HCT116 (cell line): Measurements from ENCODE around the gene TBX15. TPM values are rescaled to one million over a fixed set of nuclear protein-coding genes. Genes with fewer than 3 reads are reported as not detected.

Source experiments
- ATAC-seq: fragments of 200-7000 bp; cut with Tn5 transposase; 2 replicates; pipeline ENCODE4 v1.9.1; 2020; ENCODE audit warnings: mild to moderate bottlenecking, moderate library complexity
- BruUV-seq: library from RNA; stranded (reverse); fragments of 400-500 nt; replicated peaks from 2 replicates; lab custom pipeline; 2021; lab: Mats Ljungman, UMichigan
- CTCF ChIA-PET: fragments of 300-600 bp; sonication (Branson Sonifier 250); formaldehyde crosslinking; loops from one replicate; lab custom pipeline; 2021; ENCODE audit warnings: antibody characterized with exemption; lab: Charles Lee
- POLR2A ChIA-PET: fragments of 300-600, 350-600 bp; sonication (Branson Sonifier 250); formaldehyde crosslinking; loops from one replicate; lab custom pipeline; 2021; ENCODE audit warnings: antibody characterized with exemption; lab: Charles Lee
- RAD21 ChIA-PET, 2 experiments: fragments of 300-600 bp; sonication (Branson Sonifier 250); formaldehyde crosslinking; loops; one replicate each; lab custom pipeline; 2023; ENCODE audit warnings: low total read pairs in 2 of 2; ENCODE audit not compliant: uncharacterized antibody in 2 of 2, unreplicated experiment in 2 of 2, low non-redundant PET in 1 of 2; lab: Charles Lee
- DNase-seq: peaks from one replicate; pipeline ENCODE4 v3.0.0-alpha.2; 2010; ENCODE audit warnings: low read depth, low spot score
- H2AFZ ChIP-seq: fragments of 200-600 bp; shearing (Covaris generic), sonication (generic); 2 replicates; pipeline ENCODE4 v1.6.1; 2017; ENCODE audit warnings: low read depth, mixed run types, mixed read lengths, antibody characterized with exemption, low read length; ENCODE audit not compliant: poor library complexity, severe bottlenecking
- H3K27ac ChIP-seq: 2 replicates; pipeline ENCODE4 v1.5.1; 2012; ENCODE audit warnings: low read depth, low read length
- H3K27me3 ChIP-seq: fragments of 200-600 bp; sonication (generic); 2 replicates; pipeline ENCODE4 v1.6.1; 2016; ENCODE audit warnings: mixed run types, low read length, mixed read lengths; ENCODE audit not compliant: insufficient read depth
- H3K36me3 ChIP-seq, 2 experiments: fragments of 200-500 bp in 1 of 2; fragments of 200-600 bp in 1 of 2; sonication (Bioruptor generic) in 1 of 2; sonication (generic) in 1 of 2; 2 replicates each; pipeline versions ENCODE4 v1.5.1 to v1.6.1; 2014 to 2016; ENCODE audit warnings: low read length in 2 of 2, inconsistent platforms in 1 of 2, mixed read lengths in 1 of 2, mixed run types in 1 of 2; ENCODE audit not compliant: insufficient read depth in 2 of 2, control insufficient read depth in 1 of 2
- H3K4me1 ChIP-seq, 2 experiments: fragments of 200-600 bp in 1 of 2; sonication (generic) in 1 of 2; 2 replicates each; pipeline versions ENCODE4 v1.5.1 to v1.6.1; 2012 to 2017; ENCODE audit warnings: low read length in 2 of 2, inconsistent platforms in 1 of 2, mild to moderate bottlenecking in 1 of 2, mixed read lengths in 1 of 2, mixed run types in 1 of 2, moderate library complexity in 1 of 2; ENCODE audit not compliant: insufficient read depth in 2 of 2, control insufficient read depth in 1 of 2
- H3K4me2 ChIP-seq: fragments of 200-600 bp; sonication (generic); 2 replicates; pipeline ENCODE4 v1.6.1; 2017; ENCODE audit warnings: mixed run types, low read length, mixed read lengths
- H3K4me3 ChIP-seq, 2 experiments: fragments of 200-600 bp in 1 of 2; sonication (generic) in 1 of 2; replicated peaks in 1 of 2; 2 replicates each; pipeline ENCODE4 v1.5.1; 2011 to 2016; ENCODE audit warnings: low read length in 2 of 2, control low read depth in 1 of 2, low read depth in 1 of 2, mild to moderate bottlenecking in 1 of 2, mixed read lengths in 1 of 2, mixed run types in 1 of 2
- H3K79me2 ChIP-seq: fragments of 200-600 bp; sonication (generic); 2 replicates; pipeline ENCODE4 v1.6.1; 2017; ENCODE audit warnings: mild to moderate bottlenecking, mixed run types, low read length, moderate library complexity, mixed read lengths; ENCODE audit not compliant: insufficient read depth
- H3K9ac ChIP-seq: fragments of 200-600 bp; sonication (generic); 2 replicates; pipeline ENCODE4 v1.6.1; 2016; ENCODE audit warnings: low read length, mixed read lengths
- H3K9me2 ChIP-seq: fragments of 200-600 bp; sonication (generic), shearing (Covaris generic); 2 replicates; pipeline ENCODE4 v1.6.1; 2017; ENCODE audit warnings: mixed run types, mild to moderate bottlenecking, moderate library complexity; ENCODE audit not compliant: insufficient read depth
- H3K9me3 ChIP-seq, 2 experiments: fragments of 200-500 bp in 1 of 2; fragments of 200-600 bp in 1 of 2; sonication (Bioruptor generic) in 1 of 2; sonication (generic) in 1 of 2; 2 replicates each; pipeline ENCODE4 v1.6.1; 2014 to 2017; ENCODE audit warnings: low read length in 2 of 2, mixed read lengths in 2 of 2, inconsistent platforms in 1 of 2, low read depth in 1 of 2, mild to moderate bottlenecking in 1 of 2, mixed run types in 1 of 2, moderate library complexity in 1 of 2; ENCODE audit not compliant: control insufficient read depth in 1 of 2, insufficient read depth in 1 of 2
- H4K20me1 ChIP-seq: fragments of 200-600 bp; sonication (generic), shearing (Covaris generic); 2 replicates; pipeline ENCODE4 v1.6.1; 2017; ENCODE audit warnings: mixed run types, mild to moderate bottlenecking, moderate library complexity; ENCODE audit not compliant: insufficient read depth
- CBX3 ChIP-seq: IDR thresholded peaks from 2 replicates; pipeline ENCODE4 v1.6.1; 2012; ENCODE audit warnings: low read depth
- EGR1 ChIP-seq: IDR thresholded peaks from 2 replicates; pipeline ENCODE4 v1.6.1; 2012; ENCODE audit warnings: low read depth
- EZH2 ChIP-seq: fragments of 200-600 bp; sonication (generic); IDR thresholded peaks from 2 replicates; pipeline ENCODE4 v1.6.1; 2017; ENCODE audit warnings: antibody characterized with exemption, mixed run types
- FOSL1 ChIP-seq: IDR thresholded peaks from 2 replicates; pipeline ENCODE4 v1.6.1; 2012; ENCODE audit warnings: low read depth
- JUND ChIP-seq: IDR thresholded peaks from 2 replicates; pipeline ENCODE4 v1.6.1; 2012
- POLR2A ChIP-seq: IDR thresholded peaks from 2 replicates; pipeline ENCODE4 v1.7.0; 2011; ENCODE audit warnings: borderline replicate concordance; ENCODE audit not compliant: insufficient read depth, insufficient read length; ENCODE audit errors: extremely low read depth
- POLR2AphosphoS5 ChIP-seq: IDR thresholded peaks from 2 replicates; pipeline ENCODE4 v1.6.1; 2011; ENCODE audit warnings: mild to moderate bottlenecking, low read depth, low read length, moderate library complexity
- TCF7L2 ChIP-seq: IDR thresholded peaks from 2 replicates; pipeline ENCODE4 v1.7.0; 2011; ENCODE audit warnings: borderline replicate concordance, inconsistent platforms; ENCODE audit not compliant: insufficient read depth, insufficient read length; ENCODE audit errors: extremely low read depth
- ZBTB33 ChIP-seq: IDR thresholded peaks from 2 replicates; pipeline ENCODE4 v1.6.1; 2011; ENCODE audit warnings: mild to moderate bottlenecking, low read length, moderate library complexity; ENCODE audit not compliant: insufficient replicate concordance; ENCODE audit errors: extremely low read depth
- intact Hi-C: fragments of 100-400 bp; cut with micrococcal nuclease; formaldehyde crosslinking; loops from 2 replicates; pipeline ENCODE4 v1.10.0; 2022
- total RNA-seq: library from RNA; stranded (reverse); gene quantifications from one replicate; pipeline ENCODE4 v1.2.1, GENCODE V29; 2021; ENCODE audit not compliant: unreplicated experiment
- TF ChIP-seq, protein P1 (sequence below): IDR thresholded peaks from 2 replicates; pipeline ENCODE4 v1.6.1; 2012

The TBX15 gene
- total RNA-seq, 1 experiment from 2014 or later, result not detected

GRCh38 chr1:118861216-118861615 is 126.9 kb downstream of the TBX15 start:
- BruUV-seq, result no TSS peak
- Histone ChIP-seq H4K20me1 (no peaks in the 10 kb centered on the region), H3K9ac (no peak overlapping the region)
- no peak for DNase-seq
- intact Hi-C loops, result no loop called here
- TF ChIP-seq FOSL1, result no peak
- TF ChIP-seq, all 23 proteins: peak for 0
- no peaks in the 10 kb centered on the region for H3K9me3 ChIP-seq
- no peaks in the 10 kb centered on the region for H3K9me2 ChIP-seq
- RAD21 ChIA-PET, result no interaction called here
- no peak overlapping the region for H3K4me3 ChIP-seq
- POLR2A ChIA-PET, result no interaction called here
- H3K79me2 ChIP-seq, result no peaks in the 10 kb centered on the region
- no peaks in the 10 kb centered on the region for H3K36me3 ChIP-seq
- H2AFZ ChIP-seq, result no peak overlapping the region
- no peak for ATAC-seq
- no peak overlapping the region for H3K27ac ChIP-seq
- H3K4me2 ChIP-seq, result no peak overlapping the region
- CTCF ChIA-PET, result no interaction called here
- H3K4me1 ChIP-seq, result no peaks in the 10 kb centered on the region
- H3K27me3 ChIP-seq, result no peaks in the 10 kb centered on the region

GRCh38 chr1:118859999-118860398 is 128.1 kb downstream of the TBX15 start:
- DNase-seq, result no peak
- ChIA-PET CTCF (no interaction called here), RAD21 (no interaction called here), POLR2A (no interaction called here)
- Histone ChIP-seq H3K27me3 (no peaks in the 10 kb centered on the region), H3K9me2 (no peaks in the 10 kb centered on the region), H4K20me1 (no peaks in the 10 kb centered on the region), H3K9ac (no peak overlapping the region), H3K9me3 (no peaks in the 10 kb centered on the region), H3K79me2 (no peaks in the 10 kb centered on the region), H3K4me3 (no peak overlapping the region), H3K27ac (no peak overlapping the region), H3K4me2 (no peak overlapping the region), H2AFZ (no peak overlapping the region), H3K4me1 (no peaks in the 10 kb centered on the region), H3K36me3 (no peaks in the 10 kb centered on the region)
- ATAC-seq, result no peak
- intact Hi-C loops, result no loop called here
- BruUV-seq, result no TSS peak
- TF ChIP-seq POLR2AphosphoS5, result no peak
- TF ChIP-seq EGR1, result no peak
- no peak for TF ChIP-seq FOSL1
- no peak for TF ChIP-seq CBX3
- TF ChIP-seq TCF7L2, result no peak
- TF ChIP-seq EZH2, result no peak
- TF ChIP-seq POLR2A, result no peak
- no peak for TF ChIP-seq JUND
- TF ChIP-seq ZBTB33, result no peak
- TF ChIP-seq, protein P1, sequence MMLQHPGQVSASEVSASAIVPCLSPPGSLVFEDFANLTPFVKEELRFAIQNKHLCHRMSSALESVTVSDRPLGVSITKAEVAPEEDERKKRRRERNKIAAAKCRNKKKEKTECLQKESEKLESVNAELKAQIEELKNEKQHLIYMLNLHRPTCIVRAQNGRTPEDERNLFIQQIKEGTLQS, result no peak
